Activated CD4-positive, alpha-beta memory T cell treated with anti-CD3 and anti-CD28 coated beads for 36 hours (primary cell): Measurements from ENCODE around the gene TBC1D21. TPM values are rescaled to one million over a fixed set of nuclear protein-coding genes. Genes with fewer than 3 reads are reported as not detected.

Experiments used
- CTCF ChIA-PET: fragments of 350-600 bp; sonication (Branson Sonifier 250); formaldehyde crosslinking; loops from one replicate; lab custom pipeline; 2021; ENCODE audit warnings: antibody characterized with exemption, inconsistent platforms; lab: Charles Lee
- POLR2A ChIA-PET: fragments of 350-600 bp; sonication (Branson Sonifier 250); formaldehyde crosslinking; loops from one replicate; lab custom pipeline; 2021; ENCODE audit warnings: antibody characterized with exemption; lab: Charles Lee
- DNase-seq: peaks from one replicate; pipeline ENCODE4 v3.0.0-alpha.2; 2020
- H3K27ac Mint-ChIP-seq: one replicate; pipeline ENCODE4 v1.8.0; 2021; ENCODE audit warnings: mixed read lengths
- H3K27me3 Mint-ChIP-seq: one replicate; pipeline ENCODE4 v1.8.0; 2021; ENCODE audit warnings: mixed read lengths
- H3K36me3 Mint-ChIP-seq: one replicate; pipeline ENCODE4 v1.8.0; 2021; ENCODE audit warnings: mixed read lengths
- H3K4me1 Mint-ChIP-seq: one replicate; pipeline ENCODE4 v1.8.0; 2021; ENCODE audit warnings: low read depth, mixed read lengths
- H3K4me3 Mint-ChIP-seq: one replicate; pipeline ENCODE4 v1.8.0; 2021; ENCODE audit warnings: mild to moderate bottlenecking, mixed read lengths
- H3K9me3 Mint-ChIP-seq: one replicate; pipeline ENCODE4 v1.8.0; 2021; ENCODE audit warnings: mixed read lengths
- intact Hi-C: fragments of 100-400 bp; cut with micrococcal nuclease; formaldehyde crosslinking; loops from one replicate; pipeline ENCODE4 v1.15.1; 2023
- total RNA-seq, 2 experiments: library from RNA; stranded (reverse); gene quantifications; one replicate each; pipeline ENCODE4 v1.2.3, GENCODE V29; 2021

The TBC1D21 gene
- total RNA-seq = not detected

- peaks cover 35% of the 10 kb centered on the region for H3K27me3 Mint-ChIP-seq
- no peaks in the 10 kb centered on the region for H3K4me1 Mint-ChIP-seq
- ChIA-PET POLR2A (no interaction called here), CTCF (interaction anchor here (0.6 to 4.4 kb wide), 30 partner anchors 9 to 449 kb away, joined by 3 to 107 read pairs (median 5); no protein-coding TSS in a partner anchor)
- H3K27ac Mint-ChIP-seq = no peak within 1 kb of the TSS
- H3K9me3 Mint-ChIP-seq = no peaks in the 10 kb centered on the region
- H3K4me3 Mint-ChIP-seq = no peak within 1 kb of the TSS
- DNase-seq = no peak
- intact Hi-C loops = no loop called here
- no peaks in the 10 kb centered on the region for H3K36me3 Mint-ChIP-seq
Measured at GRCh38 chr15:73873456-73873855, at the start of gene TBC1D21. TSS of gene TBC1D21 (plus strand) at chr15:73873564. CDS start at chr15:73873710, 146 bp downstream.

- no peak for DNase-seq
- CTCF ChIA-PET = no interaction called here
- H3K27ac Mint-ChIP-seq = no peak overlapping the region
- intact Hi-C loops = no loop called here
- no peaks in the 10 kb centered on the region for H3K36me3 Mint-ChIP-seq
- POLR2A ChIA-PET = no interaction called here
- H3K4me3 Mint-ChIP-seq = no peak overlapping the region
- H3K4me1 Mint-ChIP-seq = no peaks in the 10 kb centered on the region
- H3K27me3 Mint-ChIP-seq = peaks cover 18% of the 10 kb centered on the region
- no peaks in the 10 kb centered on the region for H3K9me3 Mint-ChIP-seq
Measured at GRCh38 chr15:73826711-73827251, 46.6 kb upstream of the TBC1D21 start.

- intact Hi-C loops = no loop called here
- Mint-ChIP-seq H3K9me3 (no peaks in the 10 kb centered on the region), H3K4me3 (no peak overlapping the region), H3K27ac (no peak overlapping the region), H3K36me3 (no peaks in the 10 kb centered on the region), H3K27me3 (peaks cover 22% of the 10 kb centered on the region), H3K4me1 (no peaks in the 10 kb centered on the region)
- ChIA-PET POLR2A (no interaction called here), CTCF (no interaction called here)
- no peak for DNase-seq
Measured at GRCh38 chr15:73829523-73829922, 43.8 kb upstream of the TBC1D21 start.

- POLR2A ChIA-PET = no interaction called here
- peaks cover 21% of the 10 kb centered on the region for H3K27me3 Mint-ChIP-seq
Measured at GRCh38 chr15:73832657-73833056, 40.7 kb upstream of the TBC1D21 start.

GRCh38 chr15:73836845-73837244 is 36.5 kb upstream of the TBC1D21 start:
- H3K27ac Mint-ChIP-seq = no peak overlapping the region
- H3K9me3 Mint-ChIP-seq = no peaks in the 10 kb centered on the region
- H3K27me3 Mint-ChIP-seq = peaks cover 21% of the 10 kb centered on the region
- H3K36me3 Mint-ChIP-seq = no peaks in the 10 kb centered on the region
- no peak for DNase-seq
- intact Hi-C loops = no loop called here
- H3K4me1 Mint-ChIP-seq = no peaks in the 10 kb centered on the region
- CTCF ChIA-PET = no interaction called here
- H3K4me3 Mint-ChIP-seq = no peak overlapping the region
- POLR2A ChIA-PET = no interaction called here

More at GRCh38 chr15:73832657-73833056, 40.7 kb upstream of the TBC1D21 start:
- CTCF ChIA-PET = no interaction called here
- intact Hi-C loops = no loop called here
- H3K9me3 Mint-ChIP-seq = no peaks in the 10 kb centered on the region
- H3K27ac Mint-ChIP-seq = no peak overlapping the region
- H3K4me3 Mint-ChIP-seq = no peak overlapping the region
- no peaks in the 10 kb centered on the region for H3K4me1 Mint-ChIP-seq
- no peak for DNase-seq
- H3K36me3 Mint-ChIP-seq = no peaks in the 10 kb centered on the region

GRCh38 chr15:73838831-73839426 is 34.4 kb upstream of the TBC1D21 start:
- H3K36me3 Mint-ChIP-seq = no peaks in the 10 kb centered on the region
- H3K9me3 Mint-ChIP-seq = no peaks in the 10 kb centered on the region
- DNase-seq = no peak
- no peak overlapping the region for H3K27ac Mint-ChIP-seq
- intact Hi-C loops = no loop called here
- POLR2A ChIA-PET = interaction anchor here (0.6 kb wide), 1 partner anchor 151 kb away, joined by 4 read pairs; no protein-coding TSS in a partner anchor
- H3K27me3 Mint-ChIP-seq = peaks cover 18% of the 10 kb centered on the region
- no peaks in the 10 kb centered on the region for H3K4me1 Mint-ChIP-seq
- CTCF ChIA-PET = no interaction called here
- H3K4me3 Mint-ChIP-seq = no peak overlapping the region

GRCh38 chr15:73839699-73840377 is 33.5 kb upstream of the TBC1D21 start:
- POLR2A ChIA-PET = no interaction called here
- CTCF ChIA-PET = no interaction called here
- H3K27ac Mint-ChIP-seq = no peak overlapping the region
- DNase-seq = no peak
- H3K9me3 Mint-ChIP-seq = no peaks in the 10 kb centered on the region
- no peaks in the 10 kb centered on the region for H3K4me1 Mint-ChIP-seq
- H3K27me3 Mint-ChIP-seq = peaks cover 15% of the 10 kb centered on the region
- no peaks in the 10 kb centered on the region for H3K36me3 Mint-ChIP-seq
- H3K4me3 Mint-ChIP-seq = no peak overlapping the region
- intact Hi-C loops = no loop called here

- Mint-ChIP-seq H3K27ac (no peak overlapping the region), H3K9me3 (no peaks in the 10 kb centered on the region), H3K4me1 (no peaks in the 10 kb centered on the region), H3K36me3 (no peaks in the 10 kb centered on the region), H3K4me3 (no peak overlapping the region), H3K27me3 (peaks cover 15% of the 10 kb centered on the region)
- POLR2A ChIA-PET = no interaction called here
- CTCF ChIA-PET = no interaction called here
- intact Hi-C loops = no loop called here
- no peak for DNase-seq
Measured at GRCh38 chr15:73840771-73841170, 32.6 kb upstream of the TBC1D21 start.

GRCh38 chr15:73841756-73842725 is 31.3 kb upstream of the TBC1D21 start:
- intact Hi-C loops = no loop called here
- CTCF ChIA-PET = no interaction called here

GRCh38 chr15:73843787-73844186 is 29.6 kb upstream of the TBC1D21 start:
- no peak for DNase-seq
- Mint-ChIP-seq H3K36me3 (no peaks in the 10 kb centered on the region), H3K27ac (no peak overlapping the region), H3K9me3 (no peaks in the 10 kb centered on the region), H3K27me3 (peaks cover 14% of the 10 kb centered on the region), H3K4me1 (no peaks in the 10 kb centered on the region), H3K4me3 (no peak overlapping the region)
- intact Hi-C loops = no loop called here
- ChIA-PET CTCF (no interaction called here), POLR2A (no interaction called here)

More at GRCh38 chr15:73841756-73842725, 31.3 kb upstream of the TBC1D21 start:
- no peak overlapping the region for H3K27ac Mint-ChIP-seq
- DNase-seq = no peak
- no peak overlapping the region for H3K4me3 Mint-ChIP-seq
- POLR2A ChIA-PET = no interaction called here
- H3K9me3 Mint-ChIP-seq = no peaks in the 10 kb centered on the region
- H3K4me1 Mint-ChIP-seq = no peaks in the 10 kb centered on the region
- H3K27me3 Mint-ChIP-seq = peaks cover 14% of the 10 kb centered on the region
- no peaks in the 10 kb centered on the region for H3K36me3 Mint-ChIP-seq

GRCh38 chr15:73844356-73844755 is 29.0 kb upstream of the TBC1D21 start:
- Mint-ChIP-seq H3K27ac (no peak overlapping the region), H3K27me3 (peaks cover 15% of the 10 kb centered on the region), H3K9me3 (no peaks in the 10 kb centered on the region), H3K4me3 (no peak overlapping the region), H3K36me3 (no peaks in the 10 kb centered on the region), H3K4me1 (no peaks in the 10 kb centered on the region)
- intact Hi-C loops = no loop called here
- POLR2A ChIA-PET = no interaction called here
- DNase-seq = no peak
- CTCF ChIA-PET = interaction anchor here (1.4 kb wide), 1 partner anchor 30 kb away, joined by 6 read pairs; no protein-coding TSS in a partner anchor

GRCh38 chr15:73845507-73845906 is 27.9 kb upstream of the TBC1D21 start:
- no peak overlapping the region for H3K27ac Mint-ChIP-seq
- no peaks in the 10 kb centered on the region for H3K4me1 Mint-ChIP-seq
- no peaks in the 10 kb centered on the region for H3K9me3 Mint-ChIP-seq
- H3K27me3 Mint-ChIP-seq = peaks cover 13% of the 10 kb centered on the region
- ChIA-PET POLR2A (no interaction called here), CTCF (interaction anchor here (1.4 kb wide), 1 partner anchor 29 kb away, joined by 6 read pairs; no protein-coding TSS in a partner anchor)
- intact Hi-C loops = no loop called here
- H3K4me3 Mint-ChIP-seq = no peak overlapping the region
- no peaks in the 10 kb centered on the region for H3K36me3 Mint-ChIP-seq
- DNase-seq = no peak
